Fibroblast of pulmonary artery (primary cell): ENCODE results near the gene RPL29.

Source experiments
- DNase-seq: peaks from one replicate; pipeline ENCODE4 v3.0.0-alpha.2; 2010; ENCODE audit warnings: low read depth
- H3K4me3 ChIP-seq: replicated peaks from 2 replicates; pipeline ENCODE4 v1.5.1; 2011; ENCODE audit warnings: low read depth, mild to moderate bottlenecking, control low read depth, low read length, moderate library complexity
- CTCF ChIP-seq: IDR thresholded peaks from 2 replicates; pipeline ENCODE4 v1.5.1; 2011; ENCODE audit warnings: mild to moderate bottlenecking, control low read depth, low read length, inconsistent platforms; ENCODE audit errors: missing control alignments

Gene RPL29

DNA sequence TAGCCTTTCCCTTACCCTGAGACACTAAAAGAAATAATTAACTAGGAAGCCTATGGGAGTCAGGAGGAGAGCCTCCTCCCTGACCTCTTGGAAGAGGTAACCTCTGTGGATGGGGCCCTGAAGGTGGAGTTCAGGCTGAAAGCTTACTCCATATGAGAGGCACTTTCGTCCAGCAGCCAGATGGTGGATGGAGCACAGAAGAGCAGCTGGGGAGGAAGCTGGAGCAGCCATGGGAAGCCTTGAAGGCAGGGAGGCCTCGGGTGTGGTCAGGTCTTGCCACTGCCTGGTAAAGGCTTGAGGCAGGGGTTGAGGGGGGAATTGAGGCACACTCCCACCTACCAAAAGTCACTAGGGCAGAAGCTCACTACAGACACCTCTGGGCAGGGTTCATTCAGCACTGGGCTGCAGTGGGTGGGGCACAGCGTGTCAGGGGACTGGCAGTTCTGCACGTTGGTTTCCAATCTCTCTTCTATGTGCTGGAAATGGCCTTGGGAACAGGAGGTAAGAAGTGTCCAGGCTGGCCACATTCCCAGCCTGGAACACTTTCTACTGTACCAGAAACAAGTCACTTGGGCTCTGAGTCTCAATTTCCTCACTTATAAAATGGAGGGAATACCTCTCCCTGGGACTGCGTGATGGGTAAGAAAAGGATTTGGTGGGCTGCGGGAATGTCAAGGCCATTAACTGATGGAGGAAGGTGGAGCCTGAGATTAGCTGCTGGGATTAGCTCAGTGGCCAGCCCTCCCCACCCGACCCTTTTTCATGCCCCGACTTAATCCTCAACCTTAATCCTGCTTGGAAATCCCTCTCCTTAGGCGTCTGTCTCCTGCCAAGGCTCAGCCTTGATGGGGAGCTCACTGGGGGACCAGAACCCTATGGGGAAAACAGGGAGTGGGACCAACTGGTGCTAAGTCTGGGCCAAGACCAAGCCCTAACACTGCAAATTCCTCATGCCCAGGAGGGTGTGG lies 33.8 kb downstream of the RPL29 start:
- DNase-seq, result no peak
- H3K4me3 ChIP-seq, result no peak overlapping the region
- TF ChIP-seq CTCF, result no peak

GRCh38 chr3:51961011-51961410 lies 34.7 kb downstream of the RPL29 start:
- no peak for DNase-seq
- no peak overlapping the region for H3K4me3 ChIP-seq
- TF ChIP-seq CTCF, result no peak

GRCh38 chr3:51960386-51960785 lies 35.3 kb downstream of the RPL29 start:
- no peak for DNase-seq
- H3K4me3 ChIP-seq, result no peak overlapping the region
- no peak for TF ChIP-seq CTCF

GRCh38 chr3:51959651-51960050 lies 36.0 kb downstream of the RPL29 start:
- no peak for TF ChIP-seq CTCF
- H3K4me3 ChIP-seq, result no peak overlapping the region
- DNase-seq, result no peak

DNA sequence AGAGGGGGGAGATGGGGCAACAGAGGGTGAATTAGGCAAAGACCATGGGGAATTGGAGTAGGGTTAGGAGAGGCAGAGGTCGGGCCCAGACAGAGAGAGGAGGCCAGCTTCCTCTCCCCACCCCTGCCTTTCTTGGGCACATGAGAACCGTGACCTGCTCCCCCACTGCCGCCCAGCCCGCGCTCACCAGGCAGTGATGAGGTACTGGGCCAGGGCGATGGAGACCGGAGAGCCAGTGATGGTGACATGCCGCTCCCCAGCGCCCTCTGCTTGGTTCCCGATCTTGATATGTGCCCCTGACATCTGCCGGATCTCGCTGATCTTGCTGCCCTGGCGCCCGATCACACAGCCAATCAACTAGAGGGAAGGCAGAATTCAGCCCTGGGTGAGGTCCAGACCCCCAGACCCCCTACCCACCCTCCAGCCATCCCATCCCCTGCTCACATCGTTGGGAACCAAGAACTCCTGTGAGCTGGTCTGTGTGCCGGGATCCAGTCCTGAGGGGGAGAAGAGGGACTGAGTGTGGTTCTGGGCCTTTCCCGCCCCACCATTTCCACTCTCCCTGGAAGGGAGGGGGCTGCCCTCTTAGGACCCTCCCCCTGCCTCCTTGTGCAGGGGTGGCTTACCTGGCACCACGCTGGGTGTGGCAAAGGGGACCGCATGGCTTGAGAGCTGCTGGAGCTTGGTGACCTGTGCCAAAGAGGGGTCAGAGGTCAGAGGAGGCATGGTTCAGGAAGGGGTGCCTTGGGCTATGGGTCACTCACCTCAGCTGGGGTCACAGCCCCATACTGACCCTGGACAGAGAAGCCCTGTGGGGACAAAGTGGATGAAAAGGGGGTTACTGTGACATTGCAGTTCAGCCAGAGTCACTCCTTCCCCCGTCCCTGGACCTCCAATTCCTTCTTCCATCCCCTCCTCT lies 36.8 kb downstream of the RPL29 start:
- H3K4me3 ChIP-seq, result no peak overlapping the region
- no peak for DNase-seq
- no peak for TF ChIP-seq CTCF

DNA sequence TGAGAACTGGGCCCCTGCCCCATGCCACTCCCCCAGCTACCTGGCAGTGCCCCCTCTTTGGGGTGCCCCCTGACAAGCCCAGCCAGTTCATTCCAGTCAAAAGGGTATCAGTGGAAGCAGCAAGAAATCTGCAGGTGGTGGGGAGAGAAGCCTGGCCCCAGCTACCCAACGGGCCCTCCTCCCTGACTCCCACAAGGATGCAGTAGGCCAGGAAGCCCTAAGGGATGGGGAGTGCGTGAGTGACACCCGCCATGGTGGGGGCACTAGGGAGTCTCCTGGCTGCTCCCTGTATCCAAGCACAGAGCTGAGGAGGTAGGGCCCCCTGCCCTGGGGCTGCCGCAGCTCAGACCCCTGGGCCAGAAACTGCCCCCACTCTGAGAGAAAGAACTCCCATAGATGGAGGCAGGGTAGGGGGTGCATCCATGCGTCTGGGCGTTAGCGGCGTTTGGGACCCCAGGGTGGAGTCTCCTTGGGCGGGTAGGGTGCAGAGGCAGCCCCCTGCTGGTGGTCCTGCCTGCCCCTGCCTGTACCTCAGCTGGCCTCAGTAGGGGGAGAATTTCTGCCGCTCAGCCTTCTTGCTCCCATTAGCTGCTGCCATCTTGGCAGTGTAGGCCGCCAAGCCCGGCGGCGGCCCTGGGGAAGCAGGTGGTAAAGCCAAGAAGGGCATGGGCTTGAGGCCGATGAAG lies 38.0 kb downstream of the RPL29 start:
- DNase-seq, result no peak
- H3K4me3 ChIP-seq, result no peak overlapping the region
- no peak for TF ChIP-seq CTCF
